CD1c-positive myeloid dendritic cell (primary cell): Measurements from ENCODE around the gene POU2AF1.

Experiments
- DNase-seq: peaks from one replicate; pipeline ENCODE4 v3.0.0-alpha.2; 2016; ENCODE audit errors: extremely low spot score

The POU2AF1 gene

DNA sequence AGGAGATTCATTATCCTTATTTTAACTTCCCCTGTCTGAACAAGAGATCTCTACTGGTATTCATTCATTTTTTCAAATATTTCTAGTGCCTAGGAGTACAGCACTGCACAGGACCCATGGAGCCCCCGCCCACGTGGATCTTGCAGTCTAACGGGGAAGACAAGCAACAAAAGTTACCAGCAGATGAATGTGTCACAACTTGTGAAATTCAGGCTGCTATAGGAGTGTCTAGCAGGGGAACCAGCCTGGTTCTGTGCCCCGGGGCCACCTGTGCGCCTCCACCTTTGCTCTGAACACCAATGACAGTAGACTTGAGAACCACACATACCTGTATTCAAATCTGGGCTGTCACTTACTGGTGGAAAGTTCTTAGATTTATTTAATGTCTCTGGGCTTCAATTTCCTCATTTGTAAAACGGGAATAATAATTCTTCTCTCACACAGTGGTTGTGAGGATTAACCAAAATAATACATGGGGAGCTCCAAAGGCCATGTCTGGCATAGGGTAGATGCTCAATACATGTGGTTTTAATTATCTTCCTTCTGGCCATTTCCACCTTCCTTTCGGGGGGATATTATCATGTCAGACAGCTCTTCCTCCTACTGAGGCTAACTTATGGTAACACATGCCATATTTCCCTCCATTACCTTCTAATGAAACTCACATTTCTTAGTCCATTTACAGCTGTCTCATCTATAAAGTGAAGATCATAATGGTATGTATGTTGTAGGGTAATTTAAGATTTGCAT is 17.8 kb downstream of the POU2AF1 start:
- DNase-seq: no peak

DNA sequence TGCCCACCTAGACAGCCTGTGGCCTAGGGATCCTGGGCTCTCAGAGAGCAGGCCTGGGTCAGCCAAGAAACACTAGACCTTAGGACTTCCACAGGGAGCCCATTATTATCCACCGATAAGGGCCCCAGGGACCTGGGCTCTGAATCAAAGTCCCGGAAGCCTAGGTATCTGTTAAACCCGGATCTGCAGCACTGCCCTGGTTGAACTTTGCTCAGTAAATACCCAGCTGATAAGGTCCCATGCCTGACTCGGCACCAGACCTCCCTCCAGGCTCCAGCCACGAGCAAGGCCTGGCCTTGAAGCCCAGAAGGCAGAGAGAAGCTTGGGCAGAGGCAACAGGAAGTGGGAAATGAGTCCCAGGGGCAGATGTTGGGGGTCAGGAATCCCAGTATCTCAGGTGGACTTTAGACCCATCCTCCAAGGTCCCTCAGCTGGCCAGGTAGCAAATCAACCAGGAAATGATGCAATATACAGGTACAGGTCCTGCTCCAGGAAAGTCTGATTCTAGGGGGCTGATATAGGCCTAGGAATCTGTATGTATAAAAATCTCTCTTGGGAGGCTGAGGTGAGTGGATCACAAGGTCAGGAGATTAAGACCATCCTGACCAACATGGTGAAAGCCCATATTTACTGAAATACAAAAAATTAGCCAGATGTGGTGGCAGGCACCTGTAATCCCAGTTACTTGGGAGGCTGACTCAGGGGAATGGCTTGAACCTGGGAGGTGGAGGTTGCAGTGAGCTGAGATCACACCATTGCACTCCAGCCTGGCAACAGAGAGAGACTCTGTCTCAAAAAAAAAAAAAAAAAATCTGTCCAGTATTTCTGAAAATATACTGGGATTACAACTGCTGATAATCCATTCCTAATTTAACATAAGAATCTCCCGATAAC is 18.7 kb downstream of the POU2AF1 start:
- no peak for DNase-seq

DNA sequence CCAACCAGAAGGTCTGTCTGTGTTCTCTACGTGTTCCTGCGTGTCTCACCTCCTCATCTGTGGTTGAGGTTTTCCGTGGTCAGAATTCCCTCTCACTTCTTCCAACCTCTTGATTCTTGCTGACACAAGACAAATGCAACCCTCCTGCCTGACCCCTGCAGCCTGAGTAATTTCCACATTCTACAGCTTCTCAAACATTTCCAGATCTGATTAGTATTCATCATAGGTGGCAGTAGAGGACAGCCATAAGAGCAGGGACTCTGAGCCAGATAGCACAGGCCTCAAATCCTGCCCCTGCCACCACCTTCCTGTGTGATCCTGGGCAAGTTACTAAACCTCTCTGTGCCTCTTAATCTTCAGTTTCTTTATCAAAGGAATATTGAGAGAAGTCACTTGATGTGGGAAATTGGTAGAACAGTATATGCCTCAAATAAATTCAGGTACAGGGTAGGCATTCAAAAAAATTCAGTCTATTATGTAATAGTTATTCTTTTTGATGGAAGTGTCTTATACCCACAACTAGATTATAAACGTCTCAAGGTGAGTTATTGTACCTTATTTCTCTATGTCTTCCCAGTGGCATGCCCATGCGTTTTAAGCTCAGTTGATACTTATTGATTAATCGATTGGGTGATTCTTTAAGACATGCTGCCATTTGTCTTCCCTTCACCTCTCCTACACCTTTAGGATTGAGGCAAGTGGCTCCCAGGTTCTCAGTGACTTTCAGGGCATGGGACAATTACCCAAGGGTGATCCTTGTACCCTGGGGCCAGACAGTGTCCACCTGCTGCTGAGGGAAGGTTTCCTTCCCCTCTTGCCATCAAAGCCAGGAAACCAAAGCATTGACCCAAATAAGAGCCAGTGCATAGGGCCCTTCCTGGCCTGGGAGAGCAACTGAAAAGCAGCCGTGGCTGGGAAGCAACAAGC is 19.6 kb downstream of the POU2AF1 start:
- no peak for DNase-seq

- no peak for DNase-seq
Measured at GRCh38 chr11:111358038-111359001, 20.8 kb downstream of the POU2AF1 start.

GRCh38 chr11:111357150-111358037 is 21.7 kb downstream of the POU2AF1 start:
- DNase-seq: no peak

- DNase-seq: no peak
Measured at GRCh38 chr11:111356660-111357048, 22.4 kb downstream of the POU2AF1 start.

DNA sequence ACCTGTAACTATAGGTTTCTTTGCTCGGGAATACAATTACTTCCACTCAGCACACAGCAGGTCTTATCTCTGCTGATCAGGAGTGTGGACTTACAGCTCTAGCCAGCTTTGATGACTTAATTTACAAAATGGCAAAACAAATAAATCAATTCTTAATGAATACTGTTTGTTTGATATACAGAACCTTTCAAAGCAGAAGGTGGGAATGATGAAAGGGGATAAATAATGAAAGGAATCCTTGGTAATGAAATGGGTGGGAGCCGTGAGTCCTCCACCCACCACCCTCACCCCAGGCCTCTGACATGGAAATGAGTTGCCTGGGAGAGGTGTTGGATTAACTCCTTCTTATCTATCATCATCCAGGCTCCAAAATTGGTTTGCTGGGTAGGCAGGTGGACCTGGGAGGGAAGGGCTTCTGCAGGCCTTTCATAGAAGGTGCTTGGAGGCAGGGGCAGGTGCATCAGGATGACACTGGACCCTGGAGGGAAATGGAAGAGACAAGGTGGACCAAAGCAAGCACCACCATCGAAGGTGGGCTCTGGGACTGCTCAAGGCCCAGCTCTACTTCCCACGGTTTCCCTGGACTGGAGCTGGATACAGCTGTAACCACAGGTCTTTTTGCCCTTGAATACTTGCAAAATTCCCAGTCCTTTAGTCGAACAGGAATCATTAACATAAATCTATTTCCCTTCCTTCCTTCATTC is 23.0 kb downstream of the POU2AF1 start:
- no peak for DNase-seq

GRCh38 chr11:111355101-111355500 is 24.0 kb downstream of the POU2AF1 start:
- no peak for DNase-seq

DNA sequence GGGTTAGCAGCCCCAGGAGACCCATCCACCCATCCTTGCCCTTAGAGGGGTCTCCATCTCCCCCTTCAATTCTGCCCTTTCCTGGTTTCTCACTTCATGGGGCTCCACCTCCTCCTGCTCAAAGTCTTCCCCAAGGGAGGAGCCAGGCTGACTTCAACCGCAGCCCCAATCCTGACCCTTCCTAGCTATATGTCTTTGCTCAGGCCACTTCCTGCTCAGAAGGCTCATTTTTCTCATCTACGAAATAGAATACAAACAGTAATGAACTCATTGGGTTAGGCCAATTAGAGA is 24.5 kb downstream of the POU2AF1 start:
- DNase-seq: no peak

DNA sequence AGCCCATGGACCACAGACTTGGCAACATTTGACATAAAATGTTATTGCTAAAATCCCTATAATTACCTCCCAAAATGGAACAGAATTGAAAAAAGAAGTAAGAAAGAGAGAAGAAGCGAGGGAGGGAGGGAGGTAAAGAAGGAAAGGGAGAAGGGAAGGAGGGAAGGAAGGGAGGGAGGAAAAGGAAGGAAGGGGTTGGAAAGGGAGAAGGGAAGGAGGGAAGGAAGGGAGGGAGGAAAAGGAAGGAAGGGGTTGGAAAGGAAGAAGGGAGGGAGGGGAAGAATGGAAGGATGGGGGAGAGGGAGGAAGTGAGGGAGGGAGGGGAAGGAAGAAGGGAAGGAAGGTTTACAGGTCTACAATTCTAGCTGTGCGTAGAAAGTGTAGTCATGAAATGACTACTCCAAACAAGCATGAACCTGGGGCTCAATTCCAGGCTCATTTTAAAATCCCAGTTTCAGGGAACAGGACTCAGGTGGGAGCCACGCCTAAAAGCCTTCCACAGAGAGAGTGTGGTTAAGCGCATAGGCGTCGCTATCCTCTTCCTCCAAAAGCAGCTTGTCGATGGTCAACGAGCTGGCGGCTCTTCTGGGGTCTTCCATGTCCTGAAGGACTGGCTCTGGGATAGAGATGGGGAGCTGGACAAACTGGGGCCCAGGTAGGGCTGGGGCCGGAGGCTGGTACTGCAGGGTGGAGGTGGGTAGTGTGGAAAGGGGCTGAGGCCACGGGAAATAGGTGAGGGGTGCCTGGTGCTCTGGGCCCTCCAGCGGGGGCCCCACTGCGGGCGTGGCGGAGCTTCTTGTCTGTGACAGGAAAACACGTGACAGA is 25.1 kb downstream of the POU2AF1 start:
- no peak for DNase-seq

DNA sequence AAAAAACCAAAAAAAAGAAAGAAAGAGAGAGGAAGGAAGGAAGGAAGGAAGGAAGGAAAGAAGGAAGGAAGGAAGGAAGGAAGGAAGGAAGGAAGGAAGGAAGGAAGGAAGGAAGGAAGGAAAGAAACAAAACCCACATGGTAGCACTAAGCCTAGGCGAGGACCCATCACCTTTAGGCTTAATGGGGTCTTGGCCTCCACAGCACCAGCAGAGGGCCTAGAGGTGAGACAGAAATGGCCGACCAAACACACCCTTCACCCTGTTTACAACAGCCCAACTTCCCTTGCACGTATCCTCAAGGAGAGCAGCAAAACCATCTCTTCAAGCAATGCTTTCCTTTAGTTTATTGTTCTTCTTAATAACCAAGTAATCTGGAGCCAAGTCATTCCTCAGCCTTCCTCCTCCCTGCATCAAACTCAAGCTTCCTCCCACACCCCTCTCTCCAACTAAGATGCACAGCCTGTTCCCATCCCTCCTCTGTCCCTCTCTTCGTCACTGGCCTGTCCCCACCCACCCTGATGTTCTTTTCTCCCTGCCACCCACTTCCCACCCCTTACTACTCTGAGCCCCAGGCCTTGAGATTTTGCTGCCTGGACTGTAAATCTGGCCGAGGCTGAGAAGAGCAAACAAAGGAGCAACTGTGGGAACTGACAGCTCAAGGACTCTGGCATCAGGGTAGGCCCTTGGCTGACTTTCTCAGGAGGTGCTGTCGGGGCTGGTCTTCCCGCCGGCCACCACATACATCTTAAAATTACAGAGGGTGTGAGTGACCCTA is 26.0 kb downstream of the POU2AF1 start:
- no peak for DNase-seq

GRCh38 chr11:111352231-111352746 is 26.8 kb downstream of the POU2AF1 start:
- no peak for DNase-seq

GRCh38 chr11:111351374-111352055 is 27.6 kb downstream of the POU2AF1 start:
- DNase-seq: no peak

DNA sequence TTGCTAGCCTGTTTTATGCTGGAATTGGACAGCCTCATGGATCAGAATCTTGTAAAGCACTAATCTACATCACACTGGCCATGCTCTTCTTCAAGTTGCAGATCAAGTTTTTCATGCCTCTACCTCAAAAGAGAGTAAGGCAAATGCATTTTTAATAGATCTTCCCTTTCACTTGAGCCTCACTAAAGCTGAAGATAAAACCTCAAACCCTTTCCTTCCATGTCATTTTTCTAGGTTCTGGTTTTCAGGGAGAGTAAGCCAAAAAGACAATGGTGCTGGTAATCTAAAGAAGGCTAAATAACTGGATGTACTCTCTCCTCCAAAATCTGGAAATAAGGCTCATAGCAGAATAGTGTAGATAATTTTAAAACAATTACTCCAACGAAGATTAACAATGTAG is 28.3 kb downstream of the POU2AF1 start:
- no peak for DNase-seq

DNA sequence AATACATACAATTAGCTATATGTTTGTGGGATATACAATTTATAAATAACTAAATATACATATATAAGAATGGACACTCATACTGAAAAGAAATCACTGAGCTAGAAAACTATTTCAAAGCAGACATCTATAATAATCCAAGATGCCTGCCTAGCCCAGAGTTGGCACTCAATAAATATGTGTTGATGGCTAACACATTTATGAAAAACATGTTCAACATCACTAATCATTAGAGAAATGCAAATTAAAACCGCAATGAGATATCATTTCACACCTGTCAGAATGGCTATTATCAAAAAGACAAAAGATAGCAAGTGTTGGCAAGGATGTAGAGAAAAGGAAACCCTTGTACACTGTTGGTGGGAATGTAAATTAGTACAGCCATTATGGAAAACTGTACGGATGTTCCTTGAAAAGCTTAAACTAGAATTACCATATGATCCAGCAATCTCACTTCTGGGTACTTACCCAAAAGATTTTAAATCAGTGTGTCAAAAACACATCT is 29.8 kb downstream of the POU2AF1 start:
- no peak for DNase-seq

- no peak for DNase-seq
Measured at GRCh38 chr11:111348147-111348546, 30.9 kb downstream of the POU2AF1 start.

DNA sequence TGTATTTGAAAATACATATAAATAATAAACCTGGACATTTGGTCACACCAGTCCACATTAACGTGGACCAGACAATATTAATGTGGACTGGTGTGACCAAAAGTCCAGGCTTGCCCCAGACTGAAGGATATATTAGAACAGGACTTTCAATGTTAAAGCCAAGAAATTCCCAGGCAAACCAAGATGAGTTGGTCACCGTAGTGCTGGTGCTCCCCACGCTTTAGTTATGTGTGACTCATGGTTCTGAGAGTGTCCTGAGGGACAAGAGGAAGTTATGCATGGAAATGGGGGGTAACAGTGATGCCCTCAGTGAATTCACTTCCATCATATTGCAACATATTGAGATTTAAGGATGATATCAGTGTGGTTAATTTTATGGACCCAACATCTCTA is 31.4 kb downstream of the POU2AF1 start:
- DNase-seq: peak; percentile 2
